ENCODE results near the gene SLC30A3.
"Not testable (repeated sequence)": the region's sequence is repeated elsewhere in the genome, so short reads cannot be mapped to it uniquely, and the experiment has no call there.

The SLC30A3 gene

GRCh38 chr2:27281442-27281841 is 18.6 kb upstream of the SLC30A3 start:
- no peak for TF ChIP-seq LEF1 (IDR thresholded peaks at IDR 0.05; ENCODE audit: borderline replicate concordance)
- no peak for TF ChIP-seq ELF4 (IDR thresholded peaks at IDR 0.05)
- no peak for TF ChIP-seq NFRKB (IDR thresholded peaks at IDR 0.05)
- no peak for TF ChIP-seq FOXM1 (IDR thresholded peaks at IDR 0.05; ENCODE audit: borderline replicate concordance)
- no peak for TF ChIP-seq SP1 (IDR thresholded peaks at IDR 0.05)
- TF ChIP-seq TARDBP (IDR thresholded peaks at IDR 0.05): no peak
- TF ChIP-seq FOXK2 (IDR thresholded peaks at IDR 0.05): no peak
- no peak for TF ChIP-seq FOXA1 (IDR thresholded peaks at IDR 0.05)
- TF ChIP-seq ARNT (IDR thresholded peaks at IDR 0.05): no peak
- ChIA-PET CTCF (interaction anchor here (1.2 to 3.1 kb wide), 5 partner anchors 9 to 182 kb away, joined by 5 to 31 read pairs (median 6); no protein-coding TSS in a partner anchor), POLR2A (interaction anchor here (1.0 to 1.2 kb wide), 2 partner anchors 11 to 75 kb away, joined by 3 to 6 read pairs; partner anchors contain the start of gene GTF3C2)
- no peak for DNase-seq (ENCODE audit: extremely low spot score)

GRCh38 chr2:27280826-27281225 is 18.0 kb upstream of the SLC30A3 start:
- DNase-seq (ENCODE audit: extremely low spot score): no peak
- POLR2A ChIA-PET: interaction anchor here (1.2 to 1.8 kb wide), 3 partner anchors 11 to 32 kb away, joined by 6 to 8 read pairs (median 7); no protein-coding TSS in a partner anchor
- TF ChIP-seq HDGF (IDR thresholded peaks at IDR 0.05; ENCODE audit: borderline replicate concordance) (no peak), FOXM1 (IDR thresholded peaks at IDR 0.05; ENCODE audit: borderline replicate concordance) (no peak), ELF4 (IDR thresholded peaks at IDR 0.05) (no peak), ARNT (IDR thresholded peaks at IDR 0.05) (no peak), BHLHE40 (IDR thresholded peaks at IDR 0.05; ENCODE audit: borderline replicate concordance) (no peak), SUZ12 (IDR thresholded peaks at IDR 0.05) (no peak), LEF1 (IDR thresholded peaks at IDR 0.05; ENCODE audit: borderline replicate concordance) (no peak), ZNF384 (IDR thresholded peaks at IDR 0.05) (no peak), L3MBTL2 (conservative IDR thresholded peaks at IDR 0.05) (no peak), FOXA1 (IDR thresholded peaks at IDR 0.05) (no peak), FOXK2 (IDR thresholded peaks at IDR 0.05) (no peak), PKNOX1 (IDR thresholded peaks at IDR 0.05) (no peak), SP1 (IDR thresholded peaks at IDR 0.05) (no peak), NFRKB (IDR thresholded peaks at IDR 0.05) (no peak), TARDBP (IDR thresholded peaks at IDR 0.05) (no peak), CTBP1 (IDR thresholded peaks at IDR 0.05; ENCODE audit: borderline replicate concordance) (no peak)
- CTCF ChIA-PET: interaction anchor here (1.1 to 3.1 kb wide), 7 partner anchors 10 to 33 kb away, joined by 3 to 31 read pairs (median 5); partner anchors contain the start of gene SLC30A3

GRCh38 chr2:27278010-27278409 is 15.2 kb upstream of the SLC30A3 start:
- POLR2A ChIA-PET: interaction anchor here (1.2 kb wide), 1 partner anchor 66 kb away, joined by 4 read pairs; the partner anchor contains the start of genes ATRAID and SLC5A6
- TF ChIP-seq BHLHE40 (IDR thresholded peaks at IDR 0.05; ENCODE audit: borderline replicate concordance) (no peak), CTBP1 (IDR thresholded peaks at IDR 0.05; ENCODE audit: borderline replicate concordance) (no peak), ARNT (IDR thresholded peaks at IDR 0.05) (no peak), FOXA1 (IDR thresholded peaks at IDR 0.05) (no peak), NFRKB (IDR thresholded peaks at IDR 0.05) (no peak), L3MBTL2 (conservative IDR thresholded peaks at IDR 0.05) (no peak), LEF1 (IDR thresholded peaks at IDR 0.05; ENCODE audit: borderline replicate concordance) (no peak), SP1 (IDR thresholded peaks at IDR 0.05) (no peak), HDGF (IDR thresholded peaks at IDR 0.05; ENCODE audit: borderline replicate concordance) (no peak)

GRCh38 chr2:27275211-27276150 is 12.6 kb upstream of the SLC30A3 start, which contains the start of gene DNAJC5G:
Gene DNAJC5G, plus strand, starts transcription at chr2:27275433. Its CDS starts 1,296 bp downstream, at chr2:27276729.
- POLR2A ChIA-PET: no interaction called here
- no peak for DNase-seq (ENCODE audit: extremely low spot score)
- CTCF ChIA-PET: interaction anchor here (1.8 kb wide), 1 partner anchor 11 kb away, joined by 6 read pairs; no protein-coding TSS in a partner anchor

More at GRCh38 chr2:27278010-27278409, 15.2 kb upstream of the SLC30A3 start:
- CTCF ChIA-PET: no interaction called here
- no peak for DNase-seq (ENCODE audit: extremely low spot score)

GRCh38 chr2:27272537-27273522 is 10.0 kb upstream of the SLC30A3 start:
- CTCF ChIA-PET: interaction anchor here (0.6 to 1.9 kb wide), 7 partner anchors 9 to 96 kb away, joined by 3 to 6 read pairs (median 3); no protein-coding TSS in a partner anchor
- not testable (repeated sequence) for DNase-seq (ENCODE audit: extremely low spot score)
- POLR2A ChIA-PET: interaction anchor here (0.7 to 2.1 kb wide), 3 partner anchors 8 to 10 kb away, joined by 3 to 9 read pairs (median 4); partner anchors contain the start of gene SLC30A3

More at GRCh38 chr2:27275211-27276150, 12.6 kb upstream of the SLC30A3 start, which contains the start of gene DNAJC5G:
- TF ChIP-seq HDGF (IDR thresholded peaks at IDR 0.05; ENCODE audit: borderline replicate concordance) (no peak), FOXK2 (IDR thresholded peaks at IDR 0.05) (no peak), NFRKB (IDR thresholded peaks at IDR 0.05) (no peak), ZNF384 (IDR thresholded peaks at IDR 0.05) (no peak), BHLHE40 (IDR thresholded peaks at IDR 0.05; ENCODE audit: borderline replicate concordance) (no peak), PKNOX1 (IDR thresholded peaks at IDR 0.05) (no peak), TARDBP (IDR thresholded peaks at IDR 0.05) (no peak), CTBP1 (IDR thresholded peaks at IDR 0.05; ENCODE audit: borderline replicate concordance) (no peak), L3MBTL2 (conservative IDR thresholded peaks at IDR 0.05) (no peak), FOXA1 (IDR thresholded peaks at IDR 0.05) (no peak), FOXM1 (IDR thresholded peaks at IDR 0.05; ENCODE audit: borderline replicate concordance) (no peak), ELF4 (IDR thresholded peaks at IDR 0.05) (no peak), SUZ12 (IDR thresholded peaks at IDR 0.05) (no peak), LEF1 (IDR thresholded peaks at IDR 0.05; ENCODE audit: borderline replicate concordance) (no peak), ARNT (IDR thresholded peaks at IDR 0.05) (no peak), SP1 (IDR thresholded peaks at IDR 0.05) (no peak)

Data from HEK293T (cell line).